ENCODE data around the gene EPN3. TPM values are rescaled to one million over a fixed set of nuclear protein-coding genes. Genes with fewer than 3 reads are reported as not detected.

Gene EPN3
- total RNA-seq, 4 donors from 2014 or later: 7.3 TPM; not detected in 3

DNA sequence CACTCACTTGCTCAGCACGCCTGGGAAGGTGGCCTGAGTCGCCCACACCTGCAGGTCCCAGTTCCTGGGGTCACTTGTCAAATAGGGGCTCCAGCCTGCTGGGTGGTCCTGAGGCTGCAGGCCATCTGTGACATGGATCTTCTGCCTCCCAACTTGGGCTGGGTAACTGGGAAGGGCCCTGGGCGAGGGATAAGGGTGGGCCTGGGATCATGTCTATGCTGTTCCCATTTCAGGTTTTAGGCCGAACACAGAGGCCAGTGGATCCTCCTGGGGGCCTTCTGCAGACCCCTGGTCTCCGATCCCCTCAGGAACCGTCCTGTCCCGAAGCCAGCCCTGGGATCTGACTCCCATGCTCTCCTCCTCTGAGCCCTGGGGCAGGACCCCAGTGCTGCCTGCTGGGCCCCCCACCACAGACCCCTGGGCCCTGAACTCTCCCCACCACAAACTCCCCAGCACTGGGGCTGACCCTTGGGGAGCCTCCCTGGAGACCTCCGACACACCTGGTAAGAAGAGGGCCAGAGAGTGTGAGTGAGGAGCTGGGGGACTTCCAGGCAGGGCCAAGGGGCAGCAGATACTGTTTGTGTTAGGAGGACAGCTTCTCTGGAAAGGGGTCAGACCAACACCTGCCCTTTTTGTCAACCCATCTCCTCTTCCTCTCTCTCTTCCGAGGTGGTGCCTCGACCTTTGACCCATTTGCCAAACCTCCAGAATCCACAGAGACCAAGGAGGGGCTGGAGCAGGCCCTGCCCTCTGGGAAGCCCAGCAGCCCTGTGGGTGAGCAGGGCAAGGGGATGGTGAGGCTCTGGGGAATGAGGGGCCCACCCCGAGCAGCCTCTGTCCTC lies 8.2 kb downstream of the EPN3 start:
- H3K4me3 ChIP-seq: peak overlapping the region in 1 of 2 donors; percentile 68
- H3K9me3 ChIP-seq: no peaks in the 10 kb centered on the region
- ATAC-seq: no peak
- no peaks in the 10 kb centered on the region for H3K36me3 ChIP-seq
- H3K27ac ChIP-seq: no peak overlapping the region
- TF ChIP-seq POLR2A (IDR thresholded peaks at IDR 0.05): no peak
- TF ChIP-seq POLR2AphosphoS5 (IDR thresholded peaks at IDR 0.05): no peak
- TF ChIP-seq, protein P1, sequence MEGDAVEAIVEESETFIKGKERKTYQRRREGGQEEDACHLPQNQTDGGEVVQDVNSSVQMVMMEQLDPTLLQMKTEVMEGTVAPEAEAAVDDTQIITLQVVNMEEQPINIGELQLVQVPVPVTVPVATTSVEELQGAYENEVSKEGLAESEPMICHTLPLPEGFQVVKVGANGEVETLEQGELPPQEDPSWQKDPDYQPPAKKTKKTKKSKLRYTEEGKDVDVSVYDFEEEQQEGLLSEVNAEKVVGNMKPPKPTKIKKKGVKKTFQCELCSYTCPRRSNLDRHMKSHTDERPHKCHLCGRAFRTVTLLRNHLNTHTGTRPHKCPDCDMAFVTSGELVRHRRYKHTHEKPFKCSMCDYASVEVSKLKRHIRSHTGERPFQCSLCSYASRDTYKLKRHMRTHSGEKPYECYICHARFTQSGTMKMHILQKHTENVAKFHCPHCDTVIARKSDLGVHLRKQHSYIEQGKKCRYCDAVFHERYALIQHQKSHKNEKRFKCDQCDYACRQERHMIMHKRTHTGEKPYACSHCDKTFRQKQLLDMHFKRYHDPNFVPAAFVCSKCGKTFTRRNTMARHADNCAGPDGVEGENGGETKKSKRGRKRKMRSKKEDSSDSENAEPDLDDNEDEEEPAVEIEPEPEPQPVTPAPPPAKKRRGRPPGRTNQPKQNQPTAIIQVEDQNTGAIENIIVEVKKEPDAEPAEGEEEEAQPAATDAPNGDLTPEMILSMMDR (IDR thresholded peaks at IDR 0.05): no peak
- no peak for TF ChIP-seq EP300 (IDR thresholded peaks at IDR 0.05)
- H3K27me3 ChIP-seq: no peaks in the 10 kb centered on the region
- 90% methylated on average over 2 of the region's 11 CpGs; no CpG with 5 or more reads in 1 of the 2 donors for WGBS, 2 donors (ENCODE audit: low coverage in 1 of 2)
- H3K4me1 ChIP-seq: peaks cover 0 to 25% (median 7%) of the 10 kb centered on the region in 3 donors

DNA sequence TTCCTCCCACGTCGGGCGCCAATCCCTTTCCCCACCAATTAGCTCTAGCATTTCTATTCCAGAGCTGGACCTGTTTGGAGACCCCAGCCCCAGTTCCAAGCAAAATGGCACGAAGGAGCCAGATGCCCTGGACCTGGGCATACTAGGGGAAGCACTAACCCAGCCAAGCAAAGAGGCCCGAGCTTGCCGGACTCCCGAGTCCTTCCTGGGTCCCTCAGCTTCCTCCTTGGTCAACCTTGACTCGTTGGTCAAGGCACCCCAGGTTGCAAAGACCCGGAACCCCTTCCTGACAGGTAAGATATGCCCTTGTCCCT lies 8.8 kb downstream of the EPN3 start:
- Histone ChIP-seq H3K27me3 (no peaks in the 10 kb centered on the region), H3K4me3 (peak overlapping the region; percentile 64 to 68), H3K9me3 (no peaks in the 10 kb centered on the region), H3K27ac (peak overlapping the region in 3 of 4 donors; percentile 70 to 84 (median 72)), H3K4me1 (peaks cover 0 to 26% (median 7%) of the 10 kb centered on the region in 3 donors), H3K36me3 (no peaks in the 10 kb centered on the region)
- no peak for ATAC-seq
- no peak for TF ChIP-seq EP300 (IDR thresholded peaks at IDR 0.05)
- TF ChIP-seq POLR2AphosphoS5 (IDR thresholded peaks at IDR 0.05): no peak
- TF ChIP-seq, protein P1 (IDR thresholded peaks at IDR 0.05): no peak
- no peak for TF ChIP-seq POLR2A (IDR thresholded peaks at IDR 0.05)
- 100% methylated on average over 2 of the region's 9 CpGs; no CpG with 5 or more reads in 1 of the 2 donors for WGBS, 2 donors (ENCODE audit: low coverage in 1 of 2)

DNA sequence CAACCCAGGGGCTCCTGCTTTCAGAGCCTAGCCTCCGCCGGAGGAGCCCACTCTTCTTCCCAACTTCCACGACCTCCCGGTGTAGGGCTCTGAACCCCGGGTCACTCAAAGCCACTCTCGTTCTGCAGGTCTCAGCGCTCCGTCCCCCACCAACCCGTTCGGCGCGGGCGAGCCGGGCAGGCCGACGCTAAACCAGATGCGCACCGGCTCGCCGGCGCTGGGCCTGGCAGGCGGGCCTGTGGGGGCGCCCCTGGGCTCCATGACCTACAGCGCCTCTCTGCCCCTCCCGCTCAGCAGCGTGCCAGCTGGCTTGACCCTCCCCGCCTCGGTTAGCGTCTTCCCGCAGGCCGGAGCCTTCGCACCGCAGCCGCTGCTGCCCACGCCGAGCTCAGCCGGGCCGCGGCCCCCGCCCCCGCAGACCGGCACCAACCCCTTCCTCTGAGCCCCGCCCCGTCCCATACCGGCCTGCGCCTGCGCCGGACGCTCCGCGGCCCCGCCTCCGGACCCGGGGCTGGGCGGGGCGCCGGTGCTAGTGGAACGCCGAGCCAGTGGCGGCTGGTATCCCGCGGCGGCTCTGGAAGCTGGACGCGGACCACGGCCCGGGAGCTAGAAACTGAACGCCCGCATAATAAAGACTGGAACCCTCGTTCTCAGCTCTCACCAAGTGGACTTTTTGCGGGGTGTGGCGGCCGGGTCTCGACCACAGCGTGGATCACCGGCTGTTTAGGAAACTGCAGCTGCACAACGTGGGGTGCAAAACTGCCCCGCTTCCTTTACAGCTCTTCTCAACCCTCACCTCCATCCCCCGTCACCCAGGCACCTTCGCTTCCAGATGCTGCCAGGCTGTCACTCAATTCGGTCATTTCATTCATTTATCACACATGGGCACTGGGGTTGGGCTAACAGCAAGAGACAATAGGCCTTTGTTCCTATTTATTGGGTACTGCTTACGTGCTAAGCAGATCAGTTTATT lies 9.5 kb downstream of the EPN3 start:
- TF ChIP-seq EP300 (IDR thresholded peaks at IDR 0.05) (no peak), POLR2A (IDR thresholded peaks at IDR 0.05) (peak; percentile 49 to 56), POLR2AphosphoS5 (IDR thresholded peaks at IDR 0.05) (peak; percentile 64)
- TF ChIP-seq, protein P1 (IDR thresholded peaks at IDR 0.05): peak in 2 of 4 experiments; percentile 10 to 35
- H3K27me3 ChIP-seq: no peaks in the 10 kb centered on the region
- H3K36me3 ChIP-seq: no peaks in the 10 kb centered on the region
- ATAC-seq: peak; percentile 92
- H3K4me1 ChIP-seq: peaks cover 0 to 32% (median 12%) of the 10 kb centered on the region in 3 donors
- H3K27ac ChIP-seq: peak overlapping the region in 3 of 4 donors; percentile 70 to 84 (median 72)
- no peaks in the 10 kb centered on the region for H3K9me3 ChIP-seq
- WGBS, 2 donors (ENCODE audit: low coverage in 1 of 2): 0 to 4% methylated on average over 3 to 5 of the region's 82 CpGs
- peak overlapping the region; percentile 64 to 68 for H3K4me3 ChIP-seq

DNA sequence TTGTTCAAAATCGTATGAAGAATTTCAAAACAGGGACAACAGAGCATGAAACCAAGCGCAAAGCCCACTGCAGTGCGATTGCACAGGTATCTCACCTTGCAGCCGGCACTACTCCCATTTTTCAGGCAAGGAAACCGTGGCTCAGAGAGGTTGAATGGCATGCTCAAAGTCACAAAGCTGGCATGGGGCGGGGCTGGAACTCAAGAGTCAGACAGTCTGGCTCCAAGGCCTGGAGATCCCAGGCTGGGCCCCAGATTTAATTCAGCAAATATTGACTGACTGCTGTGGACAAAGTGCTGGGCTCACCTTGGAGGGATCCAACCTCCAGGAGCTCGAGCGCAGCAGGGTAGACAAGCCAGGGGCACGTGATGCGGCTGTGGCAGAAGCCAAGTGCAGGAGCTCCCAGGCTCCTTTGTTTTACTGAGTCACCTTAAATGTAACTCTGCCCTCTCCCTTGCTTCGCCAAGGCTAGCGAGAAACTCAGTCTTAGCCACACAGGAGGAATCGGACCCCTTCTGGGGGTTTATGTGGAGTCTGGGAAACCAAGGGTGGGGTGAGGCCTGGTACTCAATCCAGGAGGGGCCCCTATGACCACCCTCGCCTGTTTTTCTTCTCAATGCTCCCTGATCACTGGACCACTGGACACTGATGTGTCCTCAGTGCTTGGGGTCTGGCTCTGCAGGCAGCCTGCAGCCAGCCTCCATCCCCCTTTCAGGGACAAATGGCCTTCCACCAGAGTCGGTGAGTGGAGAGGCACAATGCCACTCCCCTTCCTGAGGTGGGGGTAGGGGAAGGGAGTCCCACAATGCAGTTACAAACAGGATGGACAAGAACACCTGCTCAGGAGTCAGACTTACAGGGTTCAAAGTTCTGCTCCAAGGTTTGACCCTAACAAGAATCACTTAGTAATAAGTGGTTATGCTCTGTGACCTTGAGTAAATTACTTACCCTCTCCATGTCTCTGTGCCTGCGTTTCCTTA lies 10.6 kb downstream of the EPN3 start:
- TF ChIP-seq POLR2AphosphoS5 (IDR thresholded peaks at IDR 0.05): no peak
- TF ChIP-seq POLR2A (IDR thresholded peaks at IDR 0.05): no peak
- no peak for TF ChIP-seq EP300 (IDR thresholded peaks at IDR 0.05)
- TF ChIP-seq, protein P1 (IDR thresholded peaks at IDR 0.05): no peak
- Histone ChIP-seq H3K4me1 (peaks cover 0 to 43% (median 20%) of the 10 kb centered on the region in 3 donors), H3K27me3 (no peaks in the 10 kb centered on the region), H3K27ac (peak overlapping the region in 1 of 4 donors; percentile 84), H3K4me3 (peak overlapping the region in 1 of 2 donors; percentile 68), H3K36me3 (no peaks in the 10 kb centered on the region), H3K9me3 (no peaks in the 10 kb centered on the region)
- no peak for ATAC-seq
- WGBS, 2 donors (ENCODE audit: low coverage in 1 of 2): 67 to 80% methylated on average over 2 to 5 of the region's 16 CpGs
